Measurements from ENCODE around the gene DHX58.
"Not testable (repeated sequence)": the region's sequence is repeated elsewhere in the genome, so short reads cannot be mapped to it uniquely, and the experiment has no call there.

Gene DHX58

GRCh38 chr17:42112552-42113176, at the start of gene DHX58:
DHX58 (minus strand) TSS chr17:42112714; CDS start chr17:42111892, 822 bp downstream.
- DNase-seq (ENCODE audit: low read depth) = peak; percentile 94

GRCh38 chr17:42160531-42160910, 48.0 kb upstream of the DHX58 start:
- no peak for DNase-seq (ENCODE audit: low read depth)

- DNase-seq (ENCODE audit: low read depth) = no peak
Observed at GRCh38 chr17:42159796-42160530, 47.4 kb upstream of the DHX58 start.

- no peak for DNase-seq (ENCODE audit: low read depth)
Observed at GRCh38 chr17:42155614-42156045, 43.1 kb upstream of the DHX58 start.

GRCh38 chr17:42153919-42154742, 41.6 kb upstream of the DHX58 start:
- DNase-seq (ENCODE audit: low read depth) = peak; percentile 56

- DNase-seq (ENCODE audit: low read depth) = no peak
Observed at GRCh38 chr17:42146911-42147607, 34.5 kb upstream of the DHX58 start.

- peak; percentile 19 for DNase-seq (ENCODE audit: low read depth)
Observed at GRCh38 chr17:42143138-42143537, 30.6 kb upstream of the DHX58 start.

- peak; percentile 68 for DNase-seq (ENCODE audit: low read depth)
Observed at GRCh38 chr17:42142371-42142896, 29.9 kb upstream of the DHX58 start.

GRCh38 chr17:42141382-42141781, 28.9 kb upstream of the DHX58 start:
- no peak for DNase-seq (ENCODE audit: low read depth)

- not testable (repeated sequence) for DNase-seq (ENCODE audit: low read depth)
Observed at GRCh38 chr17:42140690-42141089, 28.2 kb upstream of the DHX58 start.

GRCh38 chr17:42138749-42139492, 26.4 kb upstream of the DHX58 start:
- no peak for DNase-seq (ENCODE audit: low read depth)

- DNase-seq (ENCODE audit: low read depth) = no peak
Observed at GRCh38 chr17:42136654-42137051, 24.1 kb upstream of the DHX58 start.

GRCh38 chr17:42135664-42136653, 23.4 kb upstream of the DHX58 start:
- DNase-seq (ENCODE audit: low read depth) = peak; percentile 86

- DNase-seq (ENCODE audit: low read depth) = no peak
Observed at GRCh38 chr17:42135151-42135550, 22.6 kb upstream of the DHX58 start.

GRCh38 chr17:42133461-42134041, 21.0 kb upstream of the DHX58 start:
- DNase-seq (ENCODE audit: low read depth) = peak; percentile 26

- DNase-seq (ENCODE audit: low read depth) = peak; percentile 88
Observed at GRCh38 chr17:42132941-42133340, 20.4 kb upstream of the DHX58 start.

- peak; percentile 45 for DNase-seq (ENCODE audit: low read depth)
Observed at GRCh38 chr17:42131981-42132432, 19.5 kb upstream of the DHX58 start.

GRCh38 chr17:42131232-42131631, 18.7 kb upstream of the DHX58 start:
- DNase-seq (ENCODE audit: low read depth) = no peak

- no peak for DNase-seq (ENCODE audit: low read depth)
Observed at GRCh38 chr17:42130310-42130936, 17.9 kb upstream of the DHX58 start.
